TTC549 (cell line): ENCODE results near the gene FRY.

ENCODE experiments used
- FAIRE-seq: peaks from 2 replicates; lab custom pipeline; 2012; peaks lifted over from hg19 to GRCh38; lab: Jason Lieb, UNC

The FRY gene

DNA sequence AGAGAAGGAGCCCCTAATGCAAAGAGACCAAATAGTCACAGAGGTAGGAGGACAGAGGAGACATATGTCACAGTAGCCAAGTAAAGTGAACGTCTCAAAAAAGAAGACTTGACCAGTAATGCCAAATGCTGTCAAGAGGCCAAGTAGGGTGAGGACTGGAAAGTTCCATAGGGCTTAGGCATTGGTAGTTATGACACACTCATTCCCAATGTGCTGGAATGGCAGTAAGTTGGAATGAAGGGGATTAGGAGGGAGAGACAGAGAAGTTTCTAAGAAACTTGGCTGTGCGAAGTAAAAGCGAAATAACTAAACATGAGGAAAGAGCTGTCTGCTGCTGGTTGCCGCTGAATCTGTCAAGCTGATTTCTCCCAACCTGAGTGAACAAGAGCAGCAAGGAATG lies 14.9 kb upstream of the FRY start:
- no peak for FAIRE-seq

DNA sequence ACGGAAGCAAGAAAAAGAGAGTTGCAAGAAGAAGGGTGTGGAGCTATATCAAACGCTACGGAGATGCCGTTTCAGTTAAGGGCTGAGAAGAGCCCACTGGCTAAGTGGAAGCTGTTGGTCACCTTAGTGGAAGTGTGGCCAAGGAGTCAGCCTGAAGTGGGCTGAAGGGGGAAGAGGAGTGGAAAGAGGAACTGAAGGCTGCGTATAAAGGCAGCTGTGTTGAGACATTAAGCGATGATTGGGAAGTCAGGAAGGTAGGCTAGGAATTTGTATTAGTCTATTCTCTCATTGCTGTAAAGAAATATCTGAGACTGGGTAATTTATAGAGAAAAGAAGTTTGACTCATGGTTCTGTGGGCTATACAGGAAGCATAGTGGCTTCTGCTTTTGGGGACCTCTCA lies 14.1 kb upstream of the FRY start:
- no peak for FAIRE-seq

DNA sequence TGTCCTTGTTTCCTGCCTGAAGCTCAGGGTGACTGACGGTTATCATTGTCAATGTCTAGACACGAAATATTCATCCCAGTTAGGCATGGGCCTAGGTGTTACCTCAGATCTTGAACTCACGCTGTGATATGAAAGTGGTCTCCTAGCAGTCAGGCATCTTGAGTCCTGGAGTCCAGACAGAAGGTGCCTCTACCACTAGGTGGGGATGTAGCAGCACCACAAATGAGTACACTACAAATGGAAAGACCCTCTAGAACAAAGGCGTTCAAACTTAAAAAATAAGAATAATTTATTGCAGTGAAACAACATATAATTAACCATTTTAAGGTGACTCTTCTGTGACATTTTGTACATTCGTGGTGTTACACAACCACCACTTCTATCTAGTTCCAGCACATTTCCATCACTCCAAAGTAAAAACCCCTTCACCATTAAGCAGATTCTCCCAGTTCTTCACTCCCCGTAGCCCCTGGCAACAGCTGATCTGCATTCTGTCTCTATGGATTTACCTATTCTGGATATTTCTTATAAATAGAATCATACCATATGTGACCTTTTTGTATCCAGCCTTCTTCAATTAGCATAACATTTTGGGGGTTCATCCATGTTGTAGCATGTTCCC lies 11.9 kb upstream of the FRY start:
- no peak for FAIRE-seq

DNA sequence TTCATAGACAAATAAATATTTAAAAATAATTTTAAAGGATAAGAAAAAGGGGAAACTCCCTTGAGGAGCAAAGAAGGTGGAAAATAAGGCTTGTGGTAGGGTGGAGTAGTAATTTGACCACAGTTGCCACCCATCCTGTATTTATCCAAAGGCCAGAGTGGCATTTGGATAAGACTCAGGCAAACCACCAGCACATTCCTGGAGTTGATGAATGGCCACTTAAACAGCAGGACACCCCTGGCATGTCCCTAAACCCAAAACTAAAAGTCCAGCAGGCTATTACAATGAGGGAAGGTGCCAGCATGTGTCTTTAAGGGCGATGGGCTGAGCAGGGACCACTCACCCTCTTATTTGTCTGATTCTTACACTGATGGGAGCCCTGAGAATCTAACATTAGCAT lies 9.8 kb upstream of the FRY start:
- no peak for FAIRE-seq

DNA sequence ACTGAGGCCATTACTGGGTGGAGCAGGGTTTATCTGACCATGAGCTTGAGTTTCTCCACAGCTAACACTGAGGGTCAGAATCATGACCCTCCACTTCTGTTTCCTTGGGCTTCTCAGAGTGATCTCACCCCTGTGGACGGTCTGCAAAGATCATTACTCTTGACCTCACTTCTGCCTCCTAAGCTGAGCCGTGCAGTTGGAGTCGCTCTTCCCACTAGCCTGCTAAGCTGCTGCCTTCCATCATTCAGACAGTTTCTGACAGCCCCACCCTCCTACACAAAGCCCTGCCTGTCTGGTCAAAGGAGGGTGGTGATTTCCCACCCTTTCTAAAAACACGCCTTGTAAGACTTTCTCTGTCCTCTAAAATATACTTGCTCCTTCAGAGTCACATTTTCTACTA lies 9.3 kb upstream of the FRY start:
- FAIRE-seq: no peak

DNA sequence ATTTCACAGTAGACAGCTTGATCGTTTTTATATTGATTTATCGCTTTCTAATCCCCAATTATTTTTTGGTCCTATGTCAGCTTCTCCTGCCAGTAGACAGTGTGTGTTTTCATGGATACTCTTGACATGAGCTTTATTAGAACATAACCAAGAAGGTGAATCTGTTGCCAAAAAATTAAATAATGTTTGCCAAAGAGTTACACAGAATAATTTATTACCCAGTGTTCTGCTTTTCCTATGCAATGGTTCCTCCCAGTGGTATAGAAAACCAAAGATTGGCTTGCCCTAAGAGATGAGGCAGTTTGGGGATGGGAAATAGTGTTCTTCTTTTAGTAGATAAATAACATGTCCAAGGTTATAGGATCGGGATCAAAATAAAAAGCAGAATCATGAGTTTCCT lies 8.5 kb upstream of the FRY start:
- FAIRE-seq: no peak

DNA sequence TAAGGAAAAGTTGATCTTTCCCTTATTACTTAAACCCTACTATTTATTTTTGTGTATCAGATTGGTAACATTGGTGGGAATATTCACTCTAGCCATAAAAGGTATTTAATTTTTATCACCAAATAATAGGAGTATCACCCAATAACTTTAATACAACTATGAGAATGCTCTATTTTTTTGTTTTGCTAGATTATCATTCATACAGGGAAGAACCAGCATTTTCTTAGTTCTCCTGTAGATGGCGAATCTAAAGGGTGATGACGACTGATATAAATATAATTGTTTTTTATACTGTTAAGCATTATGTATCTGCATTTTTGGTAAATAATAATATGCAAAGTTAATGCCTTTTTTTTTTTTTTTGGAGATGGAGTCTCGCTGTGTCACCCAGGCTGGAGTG lies 7.9 kb upstream of the FRY start:
- no peak for FAIRE-seq

DNA sequence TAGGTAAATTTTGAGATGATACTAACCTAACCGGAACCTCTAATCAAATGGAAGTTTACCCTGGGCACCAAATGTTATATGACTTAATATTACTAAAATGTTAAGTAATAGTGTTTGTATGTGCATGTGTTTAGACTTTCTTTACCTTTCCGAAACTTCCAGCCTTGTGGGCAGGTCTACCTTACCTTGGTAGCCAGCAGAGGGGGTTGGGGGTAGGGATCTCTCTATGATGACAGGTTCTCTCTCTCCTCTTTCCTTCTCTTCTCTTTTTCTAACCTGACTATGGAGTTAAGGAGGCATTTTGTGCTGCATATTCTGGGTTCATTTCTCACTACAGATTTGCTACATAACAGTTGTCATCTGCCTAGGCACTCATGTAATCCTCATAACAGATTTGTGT lies 6.8 kb upstream of the FRY start:
- FAIRE-seq: no peak

DNA sequence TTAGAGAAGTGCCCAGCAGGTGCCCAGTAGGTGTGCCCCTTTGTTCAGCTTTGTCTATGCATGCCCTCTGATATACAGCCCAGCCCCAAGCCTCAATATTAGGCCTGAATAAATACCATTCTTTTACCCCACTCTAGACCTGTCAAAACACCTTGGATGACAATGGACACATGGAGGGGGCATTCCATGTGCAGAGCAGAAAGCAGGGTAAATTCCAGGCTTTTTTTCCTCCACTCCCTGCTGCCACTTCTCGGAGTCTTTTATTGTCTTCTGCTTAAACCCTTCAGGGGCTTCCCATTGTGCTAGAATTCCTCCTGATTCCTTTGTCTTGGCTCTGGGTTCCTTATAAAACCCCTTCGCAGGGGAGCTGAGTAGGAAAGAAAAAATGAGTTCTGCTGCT lies 5.8 kb upstream of the FRY start:
- FAIRE-seq: no peak

DNA sequence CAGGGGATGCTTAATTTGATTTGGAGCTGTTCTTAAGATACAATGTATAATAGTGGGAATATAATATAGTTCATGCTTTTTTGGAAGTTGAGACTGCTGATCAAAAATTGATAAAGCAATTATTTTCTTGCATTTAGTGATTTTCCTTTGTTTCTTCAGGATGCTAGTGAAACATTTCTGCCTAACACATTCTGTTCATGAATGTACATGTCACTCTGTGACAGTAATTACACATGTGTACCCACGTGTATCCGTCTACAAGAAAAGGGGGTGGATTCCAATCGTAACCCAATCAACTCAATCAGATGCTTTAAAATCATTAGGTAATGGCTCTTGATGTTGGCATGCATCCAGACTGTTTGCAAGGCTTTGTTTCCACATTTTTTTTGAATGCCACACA lies 5.0 kb upstream of the FRY start:
- no peak for FAIRE-seq

DNA sequence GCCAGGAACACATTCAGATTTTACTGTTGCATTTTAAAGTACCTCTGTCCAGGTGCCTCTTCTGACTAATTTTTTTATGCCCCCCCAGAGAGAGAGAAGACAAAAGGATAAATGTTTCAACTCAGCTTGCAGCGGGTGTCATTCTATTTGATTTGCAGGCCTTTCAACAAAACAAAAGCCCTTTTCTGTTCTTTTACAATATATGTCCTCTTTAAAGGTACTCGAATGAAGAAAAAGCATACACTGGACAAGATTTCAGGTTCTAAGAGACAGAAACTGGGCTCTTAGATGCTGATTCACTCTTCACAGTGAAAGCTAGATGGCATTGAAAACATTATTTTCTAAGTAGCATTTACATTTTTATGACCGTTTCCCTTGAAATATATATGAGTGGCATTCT lies 2.9 kb upstream of the FRY start:
- FAIRE-seq: no peak

DNA sequence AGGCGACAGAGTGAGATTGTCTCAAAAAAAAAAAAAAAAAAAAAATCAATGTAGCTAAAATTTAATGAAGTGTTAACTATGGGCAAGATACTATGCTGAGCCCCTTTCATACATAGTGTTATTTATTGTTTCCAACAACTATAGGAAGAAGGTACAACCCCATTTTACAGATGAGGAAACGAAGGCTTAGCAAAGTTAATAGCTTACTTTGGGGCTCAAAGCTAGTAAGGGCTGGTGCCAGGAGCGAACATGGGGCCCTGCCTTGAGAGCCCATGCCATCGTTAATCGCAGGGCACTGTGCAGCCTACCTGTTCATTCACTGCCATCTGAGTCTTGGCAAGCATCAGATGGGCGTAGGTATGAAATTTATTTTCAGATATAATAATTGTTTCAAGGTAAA lies 1.9 kb upstream of the FRY start:
- no peak for FAIRE-seq

DNA sequence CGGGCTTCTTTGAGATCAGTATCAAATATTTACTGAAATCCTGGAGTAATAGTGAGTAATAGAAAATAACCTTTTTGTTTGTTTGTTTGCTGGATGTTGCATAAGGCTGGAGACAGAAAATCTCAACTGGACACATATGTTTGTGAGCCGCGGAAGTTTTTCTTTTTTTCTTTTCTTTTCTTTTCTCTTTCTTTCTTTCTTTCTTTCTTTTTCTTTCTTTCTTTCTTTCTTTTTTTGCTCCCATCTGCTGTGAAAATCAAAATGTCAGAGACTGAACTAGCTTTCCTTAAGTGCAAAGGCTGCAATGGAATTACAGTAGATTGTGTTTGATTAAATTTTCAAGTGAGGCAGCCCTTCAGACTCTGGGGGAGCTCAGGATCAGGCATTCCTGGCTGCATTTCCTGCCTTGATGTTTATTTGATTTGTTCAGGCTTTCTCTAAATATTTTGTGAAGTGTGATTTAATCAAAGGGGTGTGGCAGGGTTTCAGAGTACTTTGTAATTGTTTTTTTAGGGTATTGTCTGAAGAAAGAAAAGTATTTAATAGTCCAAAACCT lies 319 bp downstream of the FRY start:
- FAIRE-seq: no peak

DNA sequence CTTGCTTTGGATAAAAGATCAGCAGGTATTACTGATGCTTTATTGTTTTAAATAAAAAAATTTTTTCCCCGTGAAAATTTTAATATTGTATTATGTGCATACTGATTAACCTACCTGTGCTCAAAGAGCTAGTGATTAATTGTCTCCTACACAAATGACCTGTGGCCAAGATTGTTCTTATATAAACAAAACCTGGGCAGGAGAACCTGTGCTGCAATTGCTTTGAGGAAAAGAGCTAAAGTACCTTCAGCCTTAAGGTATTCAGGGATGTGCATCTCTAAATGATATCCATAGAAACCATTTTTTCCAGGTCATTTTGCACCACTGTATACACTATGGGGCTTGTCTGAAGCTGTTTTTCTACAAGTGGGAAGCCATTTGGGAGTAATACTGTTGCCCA lies 1.2 kb downstream of the FRY start:
- FAIRE-seq: no peak

DNA sequence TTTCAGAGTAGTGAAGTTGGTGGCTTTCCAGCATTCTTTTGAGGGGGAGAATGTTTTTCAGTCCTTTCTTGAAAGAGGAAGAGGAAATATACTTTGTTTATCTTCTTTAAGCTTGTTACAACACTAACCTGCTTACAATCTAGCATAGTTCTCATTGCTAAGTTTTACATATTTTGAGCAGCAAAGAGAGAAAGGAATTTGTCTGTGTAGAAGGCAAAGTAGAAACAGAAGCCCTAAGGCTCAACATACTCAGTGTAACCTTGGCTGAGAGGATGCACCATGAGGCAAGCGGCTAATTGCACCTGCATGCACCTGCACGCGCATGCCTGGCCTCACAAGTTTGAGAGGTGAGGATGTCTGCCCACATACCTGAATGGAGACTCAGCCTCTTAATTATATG lies 2.2 kb downstream of the FRY start:
- FAIRE-seq: no peak

DNA sequence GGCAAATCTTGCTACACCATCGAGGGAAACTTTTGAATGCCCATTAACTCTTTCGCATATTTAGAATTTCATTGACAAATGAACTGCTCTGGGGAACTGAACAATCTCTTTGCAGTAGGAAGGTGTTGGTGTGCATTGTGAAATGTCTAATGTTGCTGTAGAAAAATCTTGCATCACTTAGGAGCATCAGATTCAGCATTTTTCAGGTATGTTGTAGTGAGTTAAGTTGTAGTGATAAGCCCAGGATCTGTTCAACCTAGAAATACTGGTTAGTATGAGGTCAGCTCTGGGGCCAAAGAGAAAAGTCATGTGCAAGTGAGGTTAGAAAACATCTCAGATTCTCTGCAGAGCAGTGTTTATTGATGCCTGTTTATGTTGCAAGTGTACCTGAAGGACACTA lies 4.1 kb downstream of the FRY start:
- no peak for FAIRE-seq

DNA sequence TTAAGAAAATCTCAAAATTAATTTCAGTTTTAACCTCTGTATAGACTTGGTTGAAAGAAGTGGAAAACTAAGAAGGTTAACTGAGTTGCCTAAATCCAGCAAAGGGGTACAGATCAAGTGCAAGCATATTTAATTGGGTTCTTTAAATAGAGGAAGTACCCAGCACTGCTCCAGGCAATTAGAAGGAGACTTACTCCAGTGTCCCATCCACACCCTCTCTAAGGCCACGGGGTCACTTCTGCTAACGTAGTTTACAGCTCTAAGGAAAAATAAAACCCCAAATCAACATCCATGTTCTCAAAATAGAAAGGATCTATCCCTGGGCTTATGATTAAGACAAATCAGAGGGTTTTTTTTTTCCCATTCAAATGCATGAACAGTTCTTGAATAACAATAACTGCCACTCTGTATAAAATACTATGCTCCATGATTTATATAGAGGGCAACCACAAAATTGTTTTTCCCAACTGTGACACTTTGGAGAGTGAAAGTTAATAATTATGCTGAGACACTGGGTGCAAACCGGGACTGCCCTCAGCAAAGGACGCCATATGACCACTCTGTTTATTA lies 4.6 kb downstream of the FRY start:
- no peak for FAIRE-seq

DNA sequence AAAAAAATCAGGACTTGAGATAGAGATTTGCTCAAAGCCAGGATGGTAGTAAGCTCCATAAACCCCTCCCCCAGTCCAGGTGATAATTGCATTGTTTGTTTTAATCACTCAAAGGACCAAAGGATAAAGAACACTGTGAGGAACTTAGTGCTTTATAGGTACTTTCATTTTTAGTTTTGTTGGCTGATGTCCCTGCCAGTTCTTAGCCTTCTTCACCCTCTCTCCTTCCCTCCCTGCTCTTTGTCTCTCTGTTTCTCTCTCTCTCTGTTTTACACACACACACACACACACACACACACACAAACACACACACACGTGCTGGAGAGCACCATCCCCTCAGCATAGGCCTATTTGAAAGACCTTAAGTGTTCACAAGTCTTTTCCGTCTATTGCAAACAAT lies 5.2 kb downstream of the FRY start:
- FAIRE-seq: no peak

DNA sequence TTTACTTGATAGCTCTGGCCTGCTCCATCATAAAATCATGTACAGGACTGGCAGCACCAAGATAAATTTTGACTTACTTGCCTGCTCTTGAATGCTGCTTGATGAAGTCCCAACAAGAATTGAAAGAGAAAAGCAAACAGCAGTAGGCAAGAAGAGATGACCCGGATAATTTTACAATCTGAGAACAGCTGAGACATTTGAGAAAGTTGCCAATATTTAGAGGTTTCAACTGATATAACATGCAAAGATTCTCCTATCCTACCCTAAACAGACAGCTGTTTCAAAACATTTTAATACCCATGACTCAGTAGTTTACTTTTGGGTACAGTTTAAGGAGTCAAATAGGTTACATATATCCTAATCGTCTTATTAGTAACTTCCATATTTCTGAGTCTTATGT lies 5.9 kb downstream of the FRY start:
- FAIRE-seq: no peak

DNA sequence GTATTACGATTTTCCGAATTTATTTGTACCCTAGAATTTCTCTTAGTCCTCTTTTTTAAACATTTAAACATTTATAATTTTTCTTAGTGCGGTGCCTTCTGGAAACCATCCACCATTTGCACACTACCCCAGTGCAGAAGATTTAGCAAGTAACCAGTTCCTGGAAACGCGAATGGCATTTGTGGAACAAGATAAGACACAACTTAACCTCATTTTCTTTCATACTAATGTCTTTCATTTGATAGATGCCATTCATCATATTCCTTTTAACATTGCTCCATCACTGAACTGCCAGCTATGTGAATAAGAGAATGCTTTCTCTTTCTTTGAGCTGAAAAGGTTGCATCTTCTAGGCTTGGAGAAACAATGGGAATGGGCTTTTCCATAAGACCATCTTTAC lies 6.8 kb downstream of the FRY start:
- FAIRE-seq: no peak

DNA sequence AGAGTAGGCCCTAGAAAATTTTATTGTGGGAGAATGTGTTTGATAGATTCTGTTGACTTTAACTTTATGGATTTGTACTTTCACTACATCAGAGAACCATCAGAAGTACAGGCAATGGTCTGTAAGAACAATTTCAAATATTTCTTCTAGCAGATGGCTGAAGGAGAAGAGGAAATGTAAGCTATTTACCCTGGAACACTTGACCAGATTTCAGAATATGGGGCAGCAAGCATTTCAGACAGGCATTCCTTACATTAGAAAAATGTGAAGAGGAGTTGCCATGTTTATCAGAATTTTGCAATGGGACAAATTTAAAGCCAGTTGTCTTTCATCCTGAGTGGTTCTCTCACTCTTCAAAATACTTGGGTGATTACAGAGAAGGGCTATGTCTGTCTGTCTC lies 7.5 kb downstream of the FRY start:
- FAIRE-seq: no peak

DNA sequence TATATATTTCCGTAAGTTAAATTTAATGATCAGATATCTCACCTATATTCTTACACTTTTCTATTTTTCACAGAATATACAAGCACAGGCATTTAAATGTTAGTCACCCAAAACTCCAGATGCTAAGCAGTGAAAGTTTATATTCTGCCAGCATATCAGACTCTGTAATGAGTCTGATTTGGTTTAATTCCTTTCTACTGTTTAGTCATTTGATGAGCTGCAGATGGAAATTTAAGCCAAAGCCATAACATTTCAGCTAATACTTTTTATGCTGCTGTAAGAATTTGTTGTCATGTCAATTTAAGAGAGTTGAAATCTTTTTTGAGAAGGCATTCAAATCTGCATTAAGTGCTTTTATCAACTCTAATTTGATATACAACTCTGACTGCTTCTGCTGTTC lies 8.0 kb downstream of the FRY start:
- FAIRE-seq: no peak

DNA sequence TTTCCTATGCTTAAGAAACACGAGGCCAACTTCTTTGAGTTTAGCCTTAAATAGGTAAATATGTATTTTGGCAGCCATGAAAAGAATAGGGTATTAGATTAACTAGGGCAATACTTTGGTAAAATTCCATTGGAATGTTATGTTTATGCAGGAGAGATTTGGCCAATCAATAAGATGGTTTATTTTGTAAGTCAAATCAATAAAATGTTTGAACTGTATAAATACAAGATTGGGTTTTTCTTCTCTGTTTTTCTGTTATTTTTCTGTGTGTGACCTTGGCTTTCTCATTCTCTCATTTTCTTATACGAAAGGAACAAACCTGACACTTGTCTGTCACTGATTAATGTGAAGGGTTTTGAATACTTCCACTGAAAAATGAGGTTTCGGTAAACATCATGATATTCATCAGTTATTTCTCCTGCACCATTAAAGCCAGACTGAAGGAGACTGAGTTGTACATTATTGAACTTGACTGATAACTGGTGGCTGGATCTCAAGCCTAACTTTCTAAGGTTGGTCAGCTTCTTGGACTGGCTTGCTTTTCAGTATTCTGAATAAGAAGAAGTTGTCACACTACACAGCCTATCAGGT lies 8.6 kb downstream of the FRY start:
- no peak for FAIRE-seq

DNA sequence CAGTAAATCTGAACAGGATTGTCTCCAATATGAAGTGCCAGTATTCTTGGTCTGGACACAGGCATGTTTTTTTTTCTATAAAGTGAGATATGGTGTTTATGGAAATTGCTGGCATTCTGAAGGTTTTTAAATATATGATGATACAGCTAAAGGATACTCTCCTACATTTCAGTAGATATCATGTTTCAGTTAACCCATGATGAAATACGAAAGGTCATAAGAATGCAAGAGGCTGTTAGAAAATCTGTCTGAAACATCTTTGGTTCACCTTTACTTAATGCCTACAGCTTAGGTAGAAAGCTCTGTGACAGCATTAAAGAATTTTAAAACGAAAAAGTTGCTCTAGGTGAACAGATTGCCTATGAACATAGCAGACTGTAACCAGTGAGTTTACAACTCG lies 9.1 kb downstream of the FRY start:
- FAIRE-seq: no peak
